HL-60 (cell line): Measurements from ENCODE around the gene LIPE.

Experiments used
- DNase-seq, 2 experiments: peaks; one replicate each; pipeline ENCODE4 v3.0.0-alpha.2; 2010 to 2020; ENCODE audit warnings: low read depth in 1 of 2, low spot score in 1 of 2
- H3K27ac ChIP-seq: fragments of 250-450 bp; sonication (Bioruptor Pico); replicated peaks from 2 replicates; pipeline ENCODE4 v1.5.1; 2020; ENCODE audit warnings: mild to moderate bottlenecking, moderate library complexity
- H3K27me3 ChIP-seq: fragments of 250-450 bp; sonication (Bioruptor Pico); 2 replicates; pipeline ENCODE4 v1.5.1; 2021; ENCODE audit warnings: mild to moderate bottlenecking, moderate library complexity; ENCODE audit not compliant: insufficient read depth, poor library complexity, severe bottlenecking
- H3K4me3 ChIP-seq: replicated peaks from 2 replicates; pipeline ENCODE4 v1.5.1; 2011; ENCODE audit warnings: mild to moderate bottlenecking, control low read depth, low read length; ENCODE audit not compliant: insufficient read depth
- CTCF ChIP-seq: IDR thresholded peaks from one replicate; pipeline ENCODE4 v1.5.1; 2011; ENCODE audit warnings: low read length, control low read depth, inconsistent platforms; ENCODE audit not compliant: insufficient read depth
- GABPA ChIP-seq: IDR thresholded peaks from 2 replicates; pipeline ENCODE4 v1.6.1; 2012; ENCODE audit warnings: low read depth
- POLR2AphosphoS5 ChIP-seq: IDR thresholded peaks from 2 replicates; pipeline ENCODE4 v1.6.1; 2012; ENCODE audit warnings: low read depth
- REST ChIP-seq: IDR thresholded peaks from 2 replicates; pipeline ENCODE4 v1.6.1; 2012; ENCODE audit warnings: low read depth; ENCODE audit not compliant: insufficient replicate concordance
- SPI1 ChIP-seq: IDR thresholded peaks from 2 replicates; pipeline ENCODE4 v1.6.1; 2012; ENCODE audit warnings: low read depth, mild to moderate bottlenecking, borderline replicate concordance

LIPE gene

GRCh38 chr19:42469311-42470235 lies 42.4 kb upstream of the LIPE start:
- no peak overlapping the region for H3K4me3 ChIP-seq
- peaks cover 3% of the 10 kb centered on the region for H3K27me3 ChIP-seq
- DNase-seq, result peak in 1 of 2 experiments; percentile 11
- no peak overlapping the region for H3K27ac ChIP-seq
- TF ChIP-seq REST (no peak), CTCF (no peak), SPI1 (no peak)

GRCh38 chr19:42468273-42468796 lies 41.1 kb upstream of the LIPE start:
- peaks cover 3% of the 10 kb centered on the region for H3K27me3 ChIP-seq
- H3K27ac ChIP-seq, result no peak overlapping the region
- TF ChIP-seq GABPA (no peak), POLR2AphosphoS5 (no peak), REST (no peak), SPI1 (no peak), CTCF (no peak)
- no peak overlapping the region for H3K4me3 ChIP-seq
- no peak for DNase-seq

- H3K4me3 ChIP-seq, result no peak overlapping the region
- H3K27ac ChIP-seq, result no peak overlapping the region
- no peak for DNase-seq
- no peaks in the 10 kb centered on the region for H3K27me3 ChIP-seq
- TF ChIP-seq GABPA (no peak), SPI1 (peak; percentile 38; the same call in 1 of the 2 replicates), POLR2AphosphoS5 (no peak), REST (no peak), CTCF (no peak)
These were observed 40.1 kb upstream of the LIPE start for GRCh38 chr19:42467183-42467760.
